GM10266 (cell line): ENCODE results near the gene TPD52L1.
"Not testable (repeated sequence)": the region's sequence is repeated elsewhere in the genome, so short reads cannot be mapped to it uniquely, and the experiment has no call there.

Experiments used
- DNase-seq: peaks from one replicate; pipeline ENCODE4 v3.0.0; 2012; ENCODE audit errors: extremely low spot score
- CTCF ChIP-seq: IDR thresholded peaks from 2 replicates; pipeline ENCODE4 v1.5.1; 2012; ENCODE audit warnings: mild to moderate bottlenecking, low read depth; ENCODE audit not compliant: control insufficient read depth, insufficient read depth; ENCODE audit errors: missing control alignments

The TPD52L1 gene

GRCh38 chr6:125123468-125124048 lies 30.0 kb upstream of the TPD52L1 start:
- DNase-seq, result no peak
- TF ChIP-seq CTCF, result no peak

- DNase-seq, result no peak
- no peak for TF ChIP-seq CTCF
Observed at GRCh38 chr6:125124049-125124669, 29.4 kb upstream of the TPD52L1 start.

GRCh38 chr6:125125856-125126255 lies 27.7 kb upstream of the TPD52L1 start:
- not testable (repeated sequence) for DNase-seq

GRCh38 chr6:125129354-125129753 lies 24.2 kb upstream of the TPD52L1 start:
- DNase-seq, result no peak
- TF ChIP-seq CTCF, result no peak

- no peak for DNase-seq
- TF ChIP-seq CTCF, result no peak
Observed at GRCh38 chr6:125132058-125132457, 21.5 kb upstream of the TPD52L1 start.

- no peak for DNase-seq
- TF ChIP-seq CTCF, result no peak
Observed at GRCh38 chr6:125136378-125136777, 17.2 kb upstream of the TPD52L1 start.

- no peak for TF ChIP-seq CTCF
- no peak for DNase-seq
Observed at GRCh38 chr6:125138083-125138482, 15.5 kb upstream of the TPD52L1 start.

GRCh38 chr6:125140808-125141207 lies 12.8 kb upstream of the TPD52L1 start:
- DNase-seq, result no peak
- no peak for TF ChIP-seq CTCF
